Dermis blood vessel endothelial cell (primary cell): Measurements from ENCODE around the gene RNGTT. TPM values are rescaled to one million over a fixed set of nuclear protein-coding genes. Genes with fewer than 3 reads are reported as not detected.
"Not testable (repeated sequence)": the region's sequence is repeated elsewhere in the genome, so short reads cannot be mapped to it uniquely, and the experiment has no call there.

Experiments
- DNase-seq: peaks from one replicate; pipeline ENCODE4 v3.0.0; 2010
- total RNA-seq: library from RNA; depleted of rRNA; stranded (reverse); fragments of >200 nt; gene quantifications from 2 replicates; pipeline ENCODE4 v1.2.3, GENCODE V29; 2014

Gene RNGTT
- total RNA-seq = 19.7 and 21.9 TPM in 2 replicates

DNA sequence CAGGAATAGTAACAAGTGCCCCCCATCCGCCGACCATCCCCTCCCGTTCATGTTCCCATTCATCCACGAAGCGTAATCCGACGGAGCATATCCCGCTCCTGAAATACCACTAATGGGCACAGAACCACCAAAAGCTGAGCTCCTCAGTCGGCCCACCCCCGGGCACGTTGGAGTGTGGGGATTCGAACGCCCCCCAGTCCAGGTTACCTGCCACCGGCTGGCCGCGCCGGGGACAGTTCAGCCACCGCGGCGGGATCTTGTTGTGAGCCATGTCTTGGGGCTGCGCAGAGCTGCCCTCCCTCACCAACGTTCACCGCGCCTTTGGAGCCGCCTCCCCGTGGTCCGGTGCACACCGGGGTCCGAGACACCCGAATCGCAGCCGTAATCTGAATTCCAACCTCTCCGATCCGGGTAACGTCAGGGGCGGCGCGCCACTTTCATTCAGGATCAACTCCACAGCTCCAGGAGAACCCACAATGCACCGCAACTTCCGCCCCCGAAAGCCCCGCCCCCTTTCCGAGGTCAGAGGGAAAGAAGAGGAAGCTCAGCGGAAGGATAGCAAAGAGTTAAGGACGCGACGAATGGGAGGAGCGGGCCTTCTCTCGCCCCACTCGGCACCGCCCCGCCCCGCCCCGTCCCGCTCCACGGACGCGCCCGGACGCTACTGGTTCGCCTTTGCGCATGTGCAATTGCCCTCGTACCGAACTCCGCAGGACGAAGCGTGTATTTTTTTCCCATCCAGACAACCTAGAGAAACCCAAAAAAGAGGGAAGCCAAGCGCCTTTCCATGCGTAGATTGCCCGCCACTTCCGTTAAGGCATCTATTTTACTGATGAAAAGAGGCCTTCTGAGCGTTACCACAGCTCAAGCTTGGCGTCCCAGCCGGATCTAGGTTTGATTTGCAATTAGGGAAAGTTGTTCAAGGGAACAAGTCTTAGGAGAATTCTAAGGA is at the start of gene RNGTT:
Gene RNGTT, minus strand, starts transcription at position 480 of the 952 bp plus-strand sequence. Its CDS starts 209 bp downstream, at position 271.
- peak; percentile 97 for DNase-seq

DNA sequence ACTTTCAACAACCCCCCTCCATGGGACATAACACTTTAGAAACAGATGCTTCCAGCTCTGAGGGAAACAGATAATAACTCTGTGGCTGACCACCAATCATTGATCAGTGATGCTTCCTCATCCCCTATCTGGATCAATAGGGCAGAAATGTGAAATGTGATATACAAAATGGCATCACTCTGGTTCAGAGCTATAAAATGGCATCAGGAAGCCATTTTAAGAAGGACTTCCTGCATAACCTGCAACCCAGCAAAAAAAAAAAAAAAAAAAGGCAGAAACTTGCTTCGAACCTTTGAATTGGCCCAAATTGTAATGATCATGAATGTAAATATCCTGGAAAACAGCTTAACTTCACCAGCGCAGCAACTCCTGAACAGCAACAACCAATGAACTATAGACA is 48.0 kb upstream of the RNGTT start:
- no peak for DNase-seq

DNA sequence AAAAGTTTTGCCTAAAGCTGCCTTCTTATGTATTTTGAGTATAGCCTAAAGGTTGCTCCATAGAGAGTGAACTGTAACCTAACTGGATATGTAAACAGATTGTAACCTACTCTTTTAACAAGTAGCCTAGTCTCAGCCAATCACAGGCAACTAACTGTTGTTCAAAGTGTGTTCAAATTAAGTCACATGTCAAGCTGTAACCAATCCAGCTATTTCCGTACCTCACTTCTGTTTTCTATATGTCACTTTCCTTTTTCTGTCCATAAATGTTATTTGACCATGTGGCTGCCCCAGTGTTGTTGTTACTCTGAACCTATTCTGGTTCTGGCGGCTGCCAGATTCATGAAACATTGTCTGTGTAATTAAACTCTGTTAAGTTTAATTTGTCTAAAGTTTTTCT is 47.4 kb upstream of the RNGTT start:
- no peak for DNase-seq

DNA sequence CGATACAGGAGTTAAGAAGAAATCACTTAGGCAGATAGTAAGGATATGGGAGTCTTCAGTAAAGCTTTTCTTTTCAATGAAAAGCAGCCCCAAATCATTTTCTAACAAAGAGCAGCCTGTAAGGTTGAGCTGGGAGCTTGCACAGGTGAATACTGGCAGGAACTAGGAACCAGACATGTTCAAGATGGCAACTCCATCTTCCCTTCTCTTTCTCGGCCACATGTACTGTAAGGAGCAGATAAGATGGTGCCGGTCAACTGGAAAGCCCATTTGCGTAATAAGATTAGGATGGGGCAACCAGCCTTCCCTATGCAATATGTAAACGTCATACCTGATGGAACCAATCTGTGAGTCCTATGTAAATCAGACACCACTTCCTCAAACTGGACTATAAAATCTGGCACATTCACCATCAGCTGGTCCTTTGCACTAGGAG is 46.2 kb upstream of the RNGTT start:
- no peak for DNase-seq

GRCh38 chr6:89008815-89009374 is 45.5 kb upstream of the RNGTT start:
- DNase-seq = no peak

DNA sequence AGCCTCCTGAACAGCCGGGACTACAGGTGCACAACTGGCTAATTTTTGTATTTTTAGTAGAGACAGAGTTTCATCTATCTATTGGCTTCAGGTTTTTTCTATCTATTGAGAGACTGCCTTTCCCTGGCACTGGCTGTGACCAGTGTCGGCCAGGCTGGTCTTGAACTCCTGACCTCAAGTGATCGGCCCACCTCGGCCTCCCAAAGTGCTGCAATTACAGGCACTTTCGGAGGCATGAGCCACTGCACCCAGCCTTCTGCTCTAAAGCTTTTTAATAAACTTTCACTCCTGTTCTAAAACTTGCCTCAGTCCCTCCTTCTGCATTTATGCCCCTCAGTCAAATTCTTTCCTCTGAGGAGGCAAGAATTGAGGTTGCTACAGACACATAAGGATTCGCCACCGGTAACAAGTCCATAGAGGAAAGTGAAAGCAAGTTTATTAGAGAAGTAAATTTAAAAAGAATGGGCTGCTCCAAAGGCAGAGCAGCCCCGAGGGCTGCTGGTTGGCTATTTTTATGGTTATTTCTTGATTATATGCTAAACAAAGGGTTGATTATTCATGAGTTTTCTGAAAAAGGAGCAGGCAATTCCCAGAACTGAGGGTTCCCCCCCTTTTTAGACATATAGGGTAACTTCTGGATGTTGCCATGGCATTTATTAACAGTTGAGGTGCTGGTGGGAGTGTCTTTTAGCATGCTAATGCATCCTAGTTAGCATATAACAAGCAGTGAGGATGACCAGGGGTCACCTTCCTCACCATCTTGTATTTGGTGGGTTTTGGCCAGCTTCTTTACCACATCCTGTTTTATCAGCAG is 44.8 kb upstream of the RNGTT start:
- no peak for DNase-seq

DNA sequence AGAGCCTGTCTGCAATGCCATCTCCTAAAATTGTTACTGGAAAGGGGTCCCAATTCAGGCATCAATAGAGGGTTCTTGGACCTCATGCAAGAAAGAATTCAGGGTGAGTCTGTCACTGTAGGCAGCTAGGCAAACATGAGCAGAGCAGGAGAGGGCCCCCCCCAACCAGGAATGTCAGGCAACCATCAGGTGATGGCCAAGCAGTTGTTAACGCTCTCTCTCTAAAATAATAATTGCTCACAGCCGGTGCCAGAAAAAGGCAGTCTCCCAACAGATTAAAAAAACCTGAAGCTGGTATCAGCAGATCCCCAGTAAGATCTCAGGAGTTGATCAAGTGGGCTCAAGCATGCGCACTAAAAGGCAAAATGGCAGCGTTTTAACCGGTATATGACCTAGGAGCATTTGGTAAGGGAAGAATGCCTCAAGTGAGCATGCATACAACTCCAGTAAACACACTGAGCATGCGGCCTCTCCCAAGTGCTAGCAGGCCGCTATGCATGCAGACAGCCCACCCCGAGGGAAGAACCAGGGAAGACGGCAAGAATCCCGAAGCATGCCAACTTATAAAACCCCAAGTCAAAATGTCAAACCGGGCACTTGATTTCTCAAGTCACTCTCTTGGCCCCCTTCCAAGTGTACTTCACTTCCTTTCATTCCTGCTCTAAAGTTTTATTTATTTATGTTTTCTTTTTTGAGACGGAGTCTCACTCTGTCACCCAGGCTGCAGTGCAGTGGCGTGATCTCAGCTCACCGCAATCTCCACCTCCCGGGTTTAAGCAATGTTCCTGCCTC is 44.0 kb upstream of the RNGTT start:
- DNase-seq = peak; percentile 8

GRCh38 chr6:89002523-89002922 is 39.1 kb upstream of the RNGTT start:
- DNase-seq = no peak

- DNase-seq = no peak
Observed at GRCh38 chr6:88997327-88997726, 33.9 kb upstream of the RNGTT start.

DNA sequence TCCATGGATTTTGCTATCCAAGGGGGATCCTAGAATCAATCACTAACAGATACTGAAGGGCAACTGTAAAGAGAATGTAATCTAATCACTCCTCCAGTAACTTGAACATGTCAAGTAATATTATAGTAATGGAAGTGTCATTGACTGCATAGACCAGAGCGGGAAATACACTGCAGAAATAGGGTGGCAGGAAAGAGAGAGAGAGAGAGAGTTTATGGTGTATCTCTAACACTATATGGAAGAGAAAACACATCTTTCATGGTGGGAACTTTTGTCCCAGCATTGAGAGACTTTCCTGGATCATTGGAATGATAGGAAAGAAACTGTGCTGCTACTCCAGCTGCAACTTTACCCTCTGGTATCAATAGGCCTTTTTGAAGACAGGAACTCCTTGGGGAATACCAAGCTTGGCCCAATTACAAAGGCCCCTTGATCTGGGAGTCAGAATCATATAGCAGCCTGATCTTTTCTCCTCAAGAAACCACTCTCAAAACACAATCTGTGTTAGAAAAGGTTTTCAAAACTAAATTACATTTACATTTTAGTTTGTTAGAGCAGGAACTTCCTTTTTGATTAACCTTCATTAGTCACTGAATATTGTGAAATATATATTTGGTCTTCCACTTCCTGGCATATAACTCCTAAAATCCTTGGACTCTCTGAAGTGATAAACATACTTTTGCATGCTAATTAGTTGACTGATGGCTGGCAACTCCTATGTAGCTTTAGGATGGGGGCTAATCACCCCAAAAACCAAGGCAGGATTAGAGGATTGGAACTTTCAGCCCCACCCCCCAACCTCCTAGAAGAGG is 29.5 kb upstream of the RNGTT start:
- DNase-seq = no peak

DNA sequence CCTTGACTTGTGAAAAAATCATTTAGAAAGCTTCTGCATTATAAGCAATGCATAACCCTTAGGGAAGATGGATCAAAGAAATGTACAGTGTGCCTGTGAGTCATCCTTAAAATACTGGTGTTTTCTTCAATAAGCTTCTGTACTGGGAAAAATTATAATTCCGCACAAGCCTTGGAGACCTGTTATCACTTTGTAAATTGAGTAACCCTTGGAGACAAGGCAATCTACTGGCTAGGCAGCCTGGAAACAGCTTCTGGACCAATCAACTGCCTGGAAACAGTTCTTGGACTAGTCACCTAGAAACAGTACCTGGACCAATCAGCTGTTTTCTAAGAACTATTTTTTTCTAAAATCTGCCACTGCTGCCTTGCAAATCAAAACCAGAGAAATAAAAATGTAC is 25.8 kb upstream of the RNGTT start:
- DNase-seq = no peak

DNA sequence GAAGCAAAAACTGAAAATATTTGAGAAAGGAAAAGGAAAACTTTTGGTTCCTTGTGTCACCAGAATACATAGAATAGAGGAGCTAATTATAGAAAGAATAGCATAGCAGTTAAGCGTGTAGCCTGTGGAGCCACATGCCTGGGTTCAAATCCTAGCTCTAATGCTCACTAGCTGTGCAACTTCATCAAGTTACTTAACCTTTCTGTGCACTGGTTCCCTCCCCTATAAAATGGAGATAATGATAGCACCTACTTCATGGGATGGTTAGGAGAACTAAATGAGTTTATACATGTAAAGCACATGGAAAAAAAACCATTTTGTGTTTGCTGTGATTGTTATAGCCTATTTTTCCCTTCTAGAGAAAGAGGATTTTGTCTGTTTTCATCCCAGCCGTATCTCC is 24.5 kb upstream of the RNGTT start:
- DNase-seq = no peak

DNA sequence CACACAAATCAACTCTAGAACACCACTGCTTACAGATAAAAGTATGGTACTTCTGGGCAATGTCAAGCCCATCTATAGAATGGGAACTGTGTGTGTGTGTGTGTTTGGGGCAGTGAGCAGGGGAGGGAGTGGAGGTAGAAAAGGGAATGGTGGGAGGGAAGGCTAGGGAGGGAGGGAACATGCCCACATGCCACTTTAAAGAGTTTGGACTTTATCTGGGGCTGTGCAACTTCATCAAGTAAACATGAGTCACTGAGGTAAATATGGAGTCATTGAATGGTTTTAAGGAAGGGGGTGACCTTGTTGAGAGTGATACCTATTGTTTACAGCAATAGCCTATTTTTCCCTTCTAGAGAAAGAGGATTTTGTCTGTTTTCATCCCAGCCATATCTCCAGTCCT is 22.5 kb upstream of the RNGTT start:
- no peak for DNase-seq

- no peak for DNase-seq
Observed at GRCh38 chr6:88984606-88985005, 21.2 kb upstream of the RNGTT start.

GRCh38 chr6:88984152-88984551 is 20.7 kb upstream of the RNGTT start:
- DNase-seq = no peak

DNA sequence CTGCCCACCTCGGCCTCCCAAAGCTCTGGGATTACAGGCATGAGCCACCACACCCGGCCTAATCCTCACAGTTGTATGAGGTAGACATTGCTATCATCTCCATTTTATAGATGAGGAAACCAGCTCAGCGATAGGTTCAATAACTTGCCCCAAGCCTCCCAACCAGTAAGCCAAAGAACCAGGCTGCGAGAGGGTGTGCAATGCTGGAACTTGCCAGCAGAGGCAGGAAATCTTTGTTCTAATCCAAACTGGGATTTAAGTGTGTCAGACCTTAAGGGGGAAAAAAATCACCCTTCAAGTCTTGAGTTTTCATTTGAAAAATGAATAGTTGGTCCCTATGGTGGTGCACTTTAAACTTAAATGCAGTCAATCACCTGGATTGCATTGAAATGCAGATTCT is 20.1 kb upstream of the RNGTT start:
- DNase-seq = peak; percentile 58

GRCh38 chr6:88983129-88983528 is 19.7 kb upstream of the RNGTT start:
- not testable (repeated sequence) for DNase-seq

DNA sequence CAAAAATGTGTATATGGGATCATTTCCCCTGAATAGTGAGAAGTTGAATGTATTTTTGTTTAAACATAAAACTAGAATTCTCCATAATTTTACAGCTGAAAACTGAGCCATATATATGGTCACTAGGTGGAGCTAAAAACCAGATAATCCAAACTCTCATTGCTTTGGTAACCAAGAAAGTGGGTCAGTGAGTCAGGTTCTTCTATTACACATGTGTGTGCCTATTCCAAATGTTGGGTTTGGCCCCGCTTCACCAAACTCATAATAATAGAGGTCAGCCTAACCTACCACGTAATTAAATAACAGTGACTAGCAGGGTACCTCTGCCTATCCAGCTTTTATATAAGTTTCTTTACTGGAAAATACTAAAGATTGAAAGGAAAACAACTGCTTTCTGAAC is 19.3 kb upstream of the RNGTT start:
- DNase-seq = peak; percentile 78

DNA sequence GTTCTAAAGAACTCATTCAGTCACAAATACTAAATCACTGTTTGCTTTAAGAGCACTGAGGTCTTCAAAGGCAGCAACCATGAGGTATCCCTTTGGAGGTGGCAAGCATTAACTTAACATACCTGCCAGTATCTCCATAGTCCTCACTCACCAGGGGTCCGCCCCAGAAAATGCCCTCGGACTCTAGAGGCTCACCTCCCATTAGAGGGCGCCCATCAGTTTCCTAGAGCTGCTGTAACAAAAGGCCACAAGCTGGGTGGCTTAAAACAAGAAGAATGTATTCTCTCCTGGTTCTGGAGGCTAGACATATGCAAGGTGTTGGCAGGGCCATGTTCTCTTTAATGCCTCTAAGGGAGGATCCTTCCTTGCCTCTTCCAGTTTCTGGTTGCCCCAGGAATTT is 12.0 kb upstream of the RNGTT start:
- DNase-seq = no peak

- DNase-seq = no peak
Observed at GRCh38 chr6:88972504-88973423, 9.3 kb upstream of the RNGTT start.
